ENCODE measurements around the gene CPT1B.

The CPT1B gene

GRCh38 chr22:50573491-50574382, 4.5 kb downstream of the CPT1B start:
- H3K4me1 Mint-ChIP-seq (ENCODE audit: low read depth), result peaks cover 3% of the 10 kb centered on the region
- H3K27me3 Mint-ChIP-seq (ENCODE audit: low read depth), result no peaks in the 10 kb centered on the region
- H3K9me3 Mint-ChIP-seq, result no peaks in the 10 kb centered on the region
- no peak overlapping the region for H3K27ac Mint-ChIP-seq
- H3K4me3 Mint-ChIP-seq, result no peak overlapping the region
- H3K36me3 Mint-ChIP-seq (ENCODE audit: low read depth), result peaks cover 21% of the 10 kb centered on the region

DNA sequence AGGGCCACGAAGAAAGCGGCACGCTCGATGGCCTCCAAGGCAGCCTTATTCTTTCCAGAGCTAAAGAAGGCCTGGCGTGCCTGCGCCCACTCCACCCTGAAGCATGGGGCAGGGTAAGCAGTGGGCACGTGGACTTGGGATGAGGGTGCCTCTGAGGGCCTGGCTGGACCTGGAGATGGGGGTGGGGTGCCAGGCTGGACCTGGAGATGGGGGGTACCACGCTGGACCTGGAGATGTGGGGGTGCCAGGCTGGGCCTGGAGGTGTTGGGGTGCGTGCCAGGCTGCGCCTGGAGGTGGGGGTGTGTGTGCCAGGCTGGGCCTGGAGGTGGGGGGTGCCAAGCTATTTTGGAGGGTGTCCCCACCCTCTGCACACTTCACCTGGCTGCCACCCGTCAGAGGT, 5.3 kb downstream of the CPT1B start:
- no peak overlapping the region for H3K27ac Mint-ChIP-seq
- H3K9me3 Mint-ChIP-seq, result no peaks in the 10 kb centered on the region
- H3K4me1 Mint-ChIP-seq (ENCODE audit: low read depth), result peaks cover 3% of the 10 kb centered on the region
- H3K36me3 Mint-ChIP-seq (ENCODE audit: low read depth), result peaks cover 24% of the 10 kb centered on the region
- no peak overlapping the region for H3K4me3 Mint-ChIP-seq
- no peaks in the 10 kb centered on the region for H3K27me3 Mint-ChIP-seq (ENCODE audit: low read depth)

DNA sequence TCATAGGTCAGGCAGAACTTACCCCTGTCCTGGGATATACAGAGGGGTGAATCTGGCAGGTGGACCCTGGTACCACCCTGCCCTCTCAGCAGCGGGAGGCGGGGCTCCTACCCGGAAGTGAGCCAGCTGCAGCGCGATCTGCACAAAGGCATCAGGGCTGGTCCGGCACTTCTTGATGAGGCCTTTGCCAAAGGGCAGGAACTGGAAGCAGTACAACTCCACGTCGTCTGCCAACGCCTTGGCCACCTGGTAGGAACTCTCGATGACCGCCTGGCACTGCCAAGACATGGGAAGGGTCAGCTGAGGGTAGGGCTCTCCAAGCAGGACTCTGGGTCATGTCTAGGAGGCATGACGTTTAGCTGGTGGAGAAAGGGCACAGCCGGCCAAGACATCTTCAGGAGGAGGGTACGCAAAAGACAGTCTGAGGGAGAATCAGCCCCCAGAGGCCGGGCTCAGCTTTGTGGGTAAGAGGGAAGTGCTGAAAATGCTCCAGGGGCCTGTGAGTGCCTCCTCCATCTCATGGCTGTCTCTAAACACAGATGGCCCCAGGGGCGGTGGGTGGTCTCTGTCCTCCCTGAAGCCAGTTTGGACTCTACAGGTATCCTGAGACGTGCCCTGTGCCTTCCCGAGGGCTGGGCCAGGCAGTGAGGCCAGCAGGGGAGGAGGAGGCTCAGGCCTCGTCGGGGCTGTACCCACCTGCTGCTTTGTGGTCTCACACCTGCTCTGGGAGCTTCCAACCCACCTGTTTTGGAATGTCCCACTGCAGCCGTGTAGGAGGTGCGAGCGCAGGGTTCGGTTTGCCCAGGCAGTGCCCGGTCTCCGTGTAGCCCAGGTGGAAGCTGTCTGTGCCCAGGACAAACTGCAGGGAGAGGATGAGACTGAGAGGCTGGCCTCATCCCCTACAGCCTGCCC, 6.7 kb downstream of the CPT1B start:
- H3K9me3 Mint-ChIP-seq, result no peaks in the 10 kb centered on the region
- H3K4me3 Mint-ChIP-seq, result no peak overlapping the region
- H3K36me3 Mint-ChIP-seq (ENCODE audit: low read depth), result peaks cover 24% of the 10 kb centered on the region
- H3K27me3 Mint-ChIP-seq (ENCODE audit: low read depth), result no peaks in the 10 kb centered on the region
- no peak overlapping the region for H3K27ac Mint-ChIP-seq
- H3K4me1 Mint-ChIP-seq (ENCODE audit: low read depth), result no peaks in the 10 kb centered on the region

DNA sequence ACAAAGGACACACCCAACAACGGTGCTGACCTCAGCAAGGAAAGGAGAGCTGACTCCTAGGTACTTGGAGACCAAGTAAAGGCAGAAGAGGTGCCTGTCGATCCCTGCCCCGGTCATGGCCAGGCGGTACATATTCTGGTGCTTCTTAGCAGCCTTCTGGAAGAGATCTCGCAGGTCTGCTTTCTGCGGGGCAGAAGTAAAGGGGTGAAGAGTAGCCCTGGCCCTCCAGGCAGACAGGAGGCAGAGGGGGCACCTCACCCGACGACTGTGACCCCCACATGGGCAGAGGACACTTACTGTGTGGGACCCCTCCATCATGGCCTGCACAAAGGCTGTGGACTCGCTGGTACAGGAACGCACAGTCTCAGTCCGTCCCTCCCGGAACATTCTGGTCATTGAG, 7.4 kb downstream of the CPT1B start:
- Mint-ChIP-seq H3K4me3 (no peak overlapping the region), H3K27me3 (ENCODE audit: low read depth) (no peaks in the 10 kb centered on the region), H3K36me3 (ENCODE audit: low read depth) (peaks cover 24% of the 10 kb centered on the region), H3K4me1 (ENCODE audit: low read depth) (no peaks in the 10 kb centered on the region), H3K27ac (no peak overlapping the region), H3K9me3 (no peaks in the 10 kb centered on the region)

DNA sequence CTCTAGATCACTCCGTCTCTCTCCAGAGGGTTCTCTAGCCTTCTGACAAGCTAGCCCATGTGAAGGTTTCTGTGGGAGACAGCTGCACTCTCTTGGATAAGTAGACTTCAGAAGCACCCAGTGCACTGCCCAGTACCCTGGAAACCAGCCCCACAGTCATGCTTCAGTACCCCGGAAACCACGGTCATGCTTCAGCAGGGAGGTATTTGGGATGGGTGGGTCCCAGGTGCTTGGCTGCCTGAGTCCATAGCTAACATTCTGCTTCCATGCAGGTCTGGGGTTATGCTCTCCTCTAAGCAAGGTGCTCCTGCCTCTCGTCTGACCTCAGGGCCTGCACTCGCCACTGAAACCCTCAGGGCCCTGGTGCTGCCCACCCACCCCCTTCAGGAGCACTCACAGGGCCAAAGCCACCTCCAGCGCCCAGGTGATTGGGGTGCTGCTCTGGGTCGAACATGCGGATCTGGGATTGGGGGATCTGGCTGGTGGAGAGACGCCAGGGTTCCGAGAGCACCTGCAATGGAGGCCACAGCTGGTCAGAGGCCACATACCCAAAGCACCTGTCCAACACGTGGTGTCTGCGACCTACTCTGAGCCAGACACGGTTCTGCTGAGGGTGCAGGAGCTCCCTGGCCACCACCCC, 8.2 kb downstream of the CPT1B start:
- Mint-ChIP-seq H3K9me3 (no peaks in the 10 kb centered on the region), H3K4me1 (ENCODE audit: low read depth) (no peaks in the 10 kb centered on the region), H3K27ac (no peak overlapping the region), H3K36me3 (ENCODE audit: low read depth) (peaks cover 24% of the 10 kb centered on the region), H3K4me3 (no peak overlapping the region), H3K27me3 (ENCODE audit: low read depth) (no peaks in the 10 kb centered on the region)

DNA sequence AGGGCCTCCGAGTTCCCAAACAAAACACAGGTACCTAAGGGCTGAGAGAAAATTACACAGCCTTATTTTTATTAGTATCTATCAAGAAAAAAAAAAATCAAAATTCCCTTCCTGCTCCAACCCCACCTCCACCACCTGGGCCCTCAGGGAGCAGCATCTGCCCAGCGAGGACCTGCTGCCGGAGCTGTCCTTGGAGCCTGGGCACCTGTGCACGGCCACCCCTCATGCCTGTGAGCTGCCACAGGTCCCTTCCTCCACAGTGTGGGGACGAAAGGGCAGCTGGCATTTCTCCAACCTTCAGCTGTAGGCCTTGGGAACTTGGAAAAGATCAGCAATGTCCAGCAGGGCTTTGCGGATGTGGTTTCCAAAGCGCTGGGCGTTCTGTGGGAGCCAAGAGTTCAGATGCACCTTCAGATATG, 9.2 kb downstream of the CPT1B start:
- H3K36me3 Mint-ChIP-seq (ENCODE audit: low read depth), result peaks cover 24% of the 10 kb centered on the region
- H3K4me1 Mint-ChIP-seq (ENCODE audit: low read depth), result no peaks in the 10 kb centered on the region
- no peak overlapping the region for H3K27ac Mint-ChIP-seq
- no peak overlapping the region for H3K4me3 Mint-ChIP-seq
- H3K9me3 Mint-ChIP-seq, result no peaks in the 10 kb centered on the region
- H3K27me3 Mint-ChIP-seq (ENCODE audit: low read depth), result no peaks in the 10 kb centered on the region

- no peaks in the 10 kb centered on the region for H3K4me1 Mint-ChIP-seq (ENCODE audit: low read depth)
- peaks cover 24% of the 10 kb centered on the region for H3K36me3 Mint-ChIP-seq (ENCODE audit: low read depth)
- no peaks in the 10 kb centered on the region for H3K9me3 Mint-ChIP-seq
- no peak overlapping the region for H3K27ac Mint-ChIP-seq
- no peaks in the 10 kb centered on the region for H3K27me3 Mint-ChIP-seq (ENCODE audit: low read depth)
- H3K4me3 Mint-ChIP-seq, result no peak overlapping the region
Measured at GRCh38 chr22:50568626-50569025, 9.6 kb downstream of the CPT1B start.

DNA sequence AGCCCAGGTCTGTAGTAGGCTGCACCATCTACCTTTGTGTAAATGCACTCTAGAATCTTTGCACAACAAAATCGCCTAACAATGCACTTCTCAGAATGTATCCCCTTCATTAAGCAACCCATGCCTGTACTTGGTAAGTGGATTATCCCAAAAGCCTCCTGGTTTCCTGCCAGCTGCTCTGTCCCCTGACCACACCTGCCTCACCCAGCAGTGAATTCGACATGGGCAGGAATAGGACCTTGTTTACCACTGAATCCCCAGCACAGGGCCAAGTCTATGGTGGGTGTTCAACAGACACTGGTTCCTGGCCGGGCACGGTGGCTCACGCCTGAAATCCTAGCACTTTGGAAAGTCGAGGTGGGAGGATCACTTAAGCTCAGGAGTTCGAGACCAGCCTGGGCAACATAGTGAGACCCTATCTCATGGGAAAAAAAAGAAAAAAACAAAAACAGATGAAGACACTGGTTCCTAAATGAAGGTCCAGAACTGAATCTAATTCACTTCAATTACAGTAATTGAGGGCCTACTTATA, 10.4 kb downstream of the CPT1B start:
- H3K27ac Mint-ChIP-seq, result no peak overlapping the region
- H3K36me3 Mint-ChIP-seq (ENCODE audit: low read depth), result peaks cover 24% of the 10 kb centered on the region
- H3K4me3 Mint-ChIP-seq, result no peak overlapping the region
- H3K27me3 Mint-ChIP-seq (ENCODE audit: low read depth), result peaks cover 7% of the 10 kb centered on the region
- H3K9me3 Mint-ChIP-seq, result no peaks in the 10 kb centered on the region
- peaks cover 8% of the 10 kb centered on the region for H3K4me1 Mint-ChIP-seq (ENCODE audit: low read depth)

DNA sequence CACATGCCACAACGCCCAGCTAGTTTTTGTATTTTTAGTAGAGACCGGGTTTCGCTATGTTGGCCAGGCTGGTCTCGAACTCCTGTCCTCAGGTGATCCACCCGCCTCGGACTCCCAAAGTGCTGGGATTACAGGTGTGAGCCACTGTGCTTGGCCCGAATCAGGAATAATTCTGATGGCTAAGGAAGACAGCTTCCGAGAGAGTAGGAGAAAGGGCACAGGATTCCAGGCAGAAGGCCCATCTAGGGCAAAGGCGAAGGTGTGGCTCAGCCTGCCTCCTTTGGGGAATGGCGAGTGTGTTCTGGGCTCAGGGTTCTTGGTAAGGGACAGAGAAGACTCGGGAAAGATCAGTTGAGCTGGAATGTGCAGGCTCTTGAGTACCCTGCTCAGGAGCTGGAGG, 13.9 kb downstream of the CPT1B start:
- H3K4me1 Mint-ChIP-seq (ENCODE audit: low read depth), result peaks cover 17% of the 10 kb centered on the region
- H3K27me3 Mint-ChIP-seq (ENCODE audit: low read depth), result peaks cover 8% of the 10 kb centered on the region
- no peaks in the 10 kb centered on the region for H3K9me3 Mint-ChIP-seq
- H3K27ac Mint-ChIP-seq, result no peak overlapping the region
- peaks cover 8% of the 10 kb centered on the region for H3K36me3 Mint-ChIP-seq (ENCODE audit: low read depth)
- no peak overlapping the region for H3K4me3 Mint-ChIP-seq

DNA sequence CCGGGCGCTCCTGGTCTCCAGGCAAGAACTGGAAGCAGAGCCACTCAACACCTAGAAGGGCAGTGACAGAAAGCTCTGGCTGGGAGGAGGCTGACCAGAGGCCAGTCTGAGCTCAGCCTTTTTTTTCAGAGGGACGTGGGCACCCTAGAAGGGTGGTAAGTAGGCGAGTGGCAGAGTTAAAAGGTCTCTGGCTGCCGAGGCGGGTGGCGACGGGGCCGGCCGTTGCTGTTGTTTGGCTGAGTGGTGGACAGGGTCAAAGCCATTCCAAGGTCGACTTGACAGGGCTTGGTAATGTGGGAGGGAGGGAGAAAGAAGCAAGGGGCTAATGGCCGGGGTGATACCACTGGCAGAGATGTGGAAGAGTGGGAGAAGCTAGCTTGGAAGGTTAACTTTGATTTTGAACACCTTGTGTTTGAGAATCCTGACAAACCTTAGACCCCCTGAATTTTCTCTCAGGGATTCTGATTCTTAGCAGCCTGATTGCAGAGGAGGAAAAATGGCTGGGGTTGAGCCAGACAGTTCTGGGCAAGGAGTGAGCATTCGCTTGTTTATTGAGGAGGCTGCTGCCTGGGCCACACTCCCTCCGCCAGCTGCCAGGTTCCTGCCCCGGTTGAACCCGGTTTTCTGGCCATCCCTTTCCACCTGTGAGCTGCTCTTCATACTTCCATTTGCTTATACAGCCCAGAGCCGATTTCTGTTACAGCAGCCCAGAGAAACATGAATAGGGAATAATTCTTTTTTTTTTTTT, 14.6 kb downstream of the CPT1B start:
- peak overlapping the region; percentile 79 for H3K27ac Mint-ChIP-seq
- H3K4me3 Mint-ChIP-seq, result peak overlapping the region; percentile 90
- peaks cover 2% of the 10 kb centered on the region for H3K36me3 Mint-ChIP-seq (ENCODE audit: low read depth)
- no peaks in the 10 kb centered on the region for H3K9me3 Mint-ChIP-seq
- H3K4me1 Mint-ChIP-seq (ENCODE audit: low read depth), result peaks cover 17% of the 10 kb centered on the region
- H3K27me3 Mint-ChIP-seq (ENCODE audit: low read depth), result peaks cover 8% of the 10 kb centered on the region

DNA sequence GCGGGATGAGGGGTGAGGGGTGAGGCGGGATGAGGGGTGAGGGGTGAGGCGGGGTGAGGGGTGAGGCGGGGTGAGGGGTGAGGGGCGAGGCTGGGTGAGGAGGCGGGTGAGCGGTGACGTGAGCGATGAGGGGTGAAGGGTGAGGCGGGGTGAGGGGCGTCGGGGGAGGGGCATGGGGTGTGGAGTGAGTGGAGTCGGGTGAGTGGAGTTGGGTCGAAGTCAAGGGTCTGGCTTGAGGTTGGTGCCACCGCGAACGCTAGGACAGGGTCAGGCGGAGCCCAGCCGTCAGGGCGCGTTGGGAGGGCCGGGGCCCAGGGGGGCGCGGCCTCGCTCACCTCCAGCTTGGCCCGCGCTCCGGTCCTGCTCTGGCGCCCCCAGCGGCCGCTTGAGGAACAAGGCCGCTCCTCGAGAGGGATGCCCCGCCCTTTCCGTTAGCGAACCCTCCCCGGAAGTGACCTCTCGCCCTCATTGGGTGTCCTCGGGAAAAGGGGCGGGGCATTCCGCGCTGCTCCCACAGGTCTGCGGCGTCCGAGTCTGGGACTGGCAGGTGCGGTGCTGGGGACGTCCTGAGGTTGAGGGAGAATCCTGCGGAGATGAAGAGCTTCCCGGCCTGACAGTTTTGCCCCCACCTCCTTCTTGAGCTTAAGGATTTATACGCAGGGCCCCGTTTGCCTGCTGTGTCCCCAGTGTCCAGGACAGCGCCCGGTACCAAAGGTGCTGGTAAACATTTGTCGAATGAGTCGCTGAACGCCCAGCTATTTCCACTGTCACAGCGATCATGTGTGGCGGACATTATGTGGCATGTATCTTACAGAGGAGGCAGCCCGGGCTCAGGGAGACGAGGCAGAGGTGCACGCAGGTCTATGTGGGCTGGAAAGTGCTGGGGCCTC, 15.5 kb downstream of the CPT1B start, which contains the start of gene SYCE3:
Gene SYCE3 (minus strand): TSS at position 397 of the 890 bp plus-strand sequence. CDS start 6,514 bp downstream, outside the sequence.
- Mint-ChIP-seq H3K4me3 (peak within 1 kb of the TSS; percentile 90), H3K36me3 (ENCODE audit: low read depth) (no peaks in the 10 kb centered on the region), H3K4me1 (ENCODE audit: low read depth) (peaks cover 17% of the 10 kb centered on the region), H3K27me3 (ENCODE audit: low read depth) (peaks cover 8% of the 10 kb centered on the region), H3K27ac (peak within 1 kb of the TSS; percentile 79), H3K9me3 (no peaks in the 10 kb centered on the region)

DNA sequence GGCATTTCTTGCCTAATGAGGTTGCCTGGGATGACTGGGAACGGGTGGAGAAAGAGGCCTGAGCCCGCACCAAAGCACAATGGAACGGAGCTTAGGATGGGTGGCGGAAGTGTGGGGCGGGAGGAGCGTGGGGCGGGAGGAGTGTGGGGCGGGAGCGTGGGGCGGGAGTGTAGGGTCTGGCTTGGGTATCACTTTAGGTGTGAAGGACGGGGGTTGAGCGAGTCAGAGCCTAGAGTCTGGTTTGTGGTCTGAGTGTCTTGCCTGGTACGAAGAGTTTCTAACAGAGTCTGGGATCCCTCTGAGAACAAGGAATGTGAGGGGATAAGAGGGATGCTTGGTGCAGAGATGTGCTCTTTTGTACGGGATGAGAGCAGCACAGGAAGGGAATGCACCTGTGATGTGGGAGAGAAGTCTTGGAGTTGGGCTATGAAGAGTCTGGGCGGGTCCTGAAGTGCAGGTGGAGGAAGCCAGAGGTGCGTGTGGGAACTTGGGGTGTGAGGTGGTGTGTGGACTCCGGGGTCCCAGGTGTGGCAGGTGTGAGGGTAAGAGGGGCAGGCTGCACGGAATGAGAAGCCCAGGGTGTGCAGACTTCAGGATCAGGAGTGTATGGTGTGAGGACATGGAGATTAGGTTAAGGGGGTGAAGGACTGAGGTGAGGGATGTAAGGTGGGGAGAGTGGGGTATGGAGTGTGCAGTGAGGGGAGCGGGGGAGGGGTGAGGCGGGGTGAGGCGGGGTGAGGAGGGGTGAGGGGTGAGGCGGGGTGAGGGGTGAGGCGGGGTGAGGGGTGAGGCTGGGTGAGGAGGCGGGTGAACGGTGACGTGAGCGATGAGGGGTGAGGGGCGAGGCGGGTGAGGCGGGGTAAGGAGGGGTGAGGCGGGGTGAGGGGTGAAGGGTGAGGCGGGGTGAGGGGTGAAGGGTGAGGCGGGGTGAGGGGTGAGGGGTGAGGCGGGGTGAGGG, 16.5 kb downstream of the CPT1B start:
- Mint-ChIP-seq H3K4me3 (peak overlapping the region; percentile 69), H3K9me3 (no peaks in the 10 kb centered on the region), H3K27me3 (ENCODE audit: low read depth) (peaks cover 8% of the 10 kb centered on the region), H3K27ac (peak overlapping the region; percentile 72), H3K36me3 (ENCODE audit: low read depth) (no peaks in the 10 kb centered on the region), H3K4me1 (ENCODE audit: low read depth) (peaks cover 17% of the 10 kb centered on the region)
